Muscle layer of duodenum (tissue), 2 donors: ENCODE results near the gene KPRP.

ENCODE experiments used
- H3K27ac ChIP-seq: one replicate; pipeline ENCODE4 v1.7.0; 2013; ENCODE audit warnings: mild to moderate bottlenecking, low read length
- H3K27me3 ChIP-seq: one replicate; pipeline ENCODE4 v1.7.0; 2013; ENCODE audit warnings: low read depth, mild to moderate bottlenecking, control low read depth, low read length
- H3K36me3 ChIP-seq, 2 donors: one replicate each; pipeline ENCODE4 v1.7.0; 2013; ENCODE audit warnings: low read length in 2 of 2, control low read depth in 1 of 2, mild to moderate bottlenecking in 1 of 2; ENCODE audit not compliant: insufficient read depth in 2 of 2, control insufficient read depth in 1 of 2
- H3K4me1 ChIP-seq, 2 donors: one replicate each; pipeline ENCODE4 v1.7.0; 2013; ENCODE audit warnings: low read length in 2 of 2, mild to moderate bottlenecking in 2 of 2, control low read depth in 1 of 2, moderate library complexity in 1 of 2; ENCODE audit not compliant: insufficient read depth in 2 of 2, control insufficient read depth in 1 of 2
- H3K4me3 ChIP-seq, 2 donors: one replicate each; pipeline ENCODE4 v1.7.0; 2013; ENCODE audit warnings: low read length in 2 of 2, low read depth in 1 of 2, mild to moderate bottlenecking in 1 of 2
- H3K9me3 ChIP-seq, 2 donors: one replicate each; pipeline ENCODE4 v1.7.0; 2013; ENCODE audit warnings: low read length in 2 of 2, control low read depth in 1 of 2, mild to moderate bottlenecking in 1 of 2; ENCODE audit not compliant: control insufficient read depth in 1 of 2
- donor health status: healthy.

The KPRP gene, protein sequence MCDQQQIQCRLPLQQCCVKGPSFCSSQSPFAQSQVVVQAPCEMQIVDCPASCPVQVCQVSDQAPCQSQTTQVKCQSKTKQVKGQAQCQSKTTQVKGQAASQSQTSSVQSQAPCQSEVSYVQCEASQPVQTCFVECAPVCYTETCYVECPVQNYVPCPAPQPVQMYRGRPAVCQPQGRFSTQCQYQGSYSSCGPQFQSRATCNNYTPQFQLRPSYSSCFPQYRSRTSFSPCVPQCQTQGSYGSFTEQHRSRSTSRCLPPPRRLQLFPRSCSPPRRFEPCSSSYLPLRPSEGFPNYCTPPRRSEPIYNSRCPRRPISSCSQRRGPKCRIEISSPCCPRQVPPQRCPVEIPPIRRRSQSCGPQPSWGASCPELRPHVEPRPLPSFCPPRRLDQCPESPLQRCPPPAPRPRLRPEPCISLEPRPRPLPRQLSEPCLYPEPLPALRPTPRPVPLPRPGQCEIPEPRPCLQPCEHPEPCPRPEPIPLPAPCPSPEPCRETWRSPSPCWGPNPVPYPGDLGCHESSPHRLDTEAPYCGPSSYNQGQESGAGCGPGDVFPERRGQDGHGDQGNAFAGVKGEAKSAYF

DNA sequence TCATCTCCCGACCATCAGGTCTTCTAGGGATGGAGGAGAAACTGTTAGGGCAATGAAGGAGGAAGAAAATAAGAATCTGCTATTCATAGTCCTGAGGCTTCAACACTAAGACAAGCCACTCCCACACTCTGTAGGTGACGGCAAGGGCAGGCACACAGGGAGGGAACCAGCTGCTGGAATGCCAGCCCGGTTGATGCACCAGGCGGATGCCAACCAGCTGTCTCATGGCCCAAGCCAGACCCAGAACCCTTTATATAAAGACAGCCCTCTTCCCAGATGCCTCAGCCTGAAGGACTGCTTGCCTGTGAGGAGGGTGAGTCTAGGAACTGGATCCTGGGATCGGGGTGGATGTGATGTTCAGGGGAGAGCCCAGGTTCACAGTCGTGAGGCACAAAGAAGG lies at the start of gene KPRP:
Gene KPRP (plus strand): TSS at position 279 of the 400 bp plus-strand sequence. CDS start 1,564 bp downstream, outside the sequence.
- no peaks in the 10 kb centered on the region for H3K36me3 ChIP-seq
- no peak within 1 kb of the TSS for H3K4me3 ChIP-seq
- no peak within 1 kb of the TSS for H3K27ac ChIP-seq
- no peaks in the 10 kb centered on the region for H3K9me3 ChIP-seq
- no peaks in the 10 kb centered on the region for H3K4me1 ChIP-seq
- H3K27me3 ChIP-seq, result no peaks in the 10 kb centered on the region

DNA sequence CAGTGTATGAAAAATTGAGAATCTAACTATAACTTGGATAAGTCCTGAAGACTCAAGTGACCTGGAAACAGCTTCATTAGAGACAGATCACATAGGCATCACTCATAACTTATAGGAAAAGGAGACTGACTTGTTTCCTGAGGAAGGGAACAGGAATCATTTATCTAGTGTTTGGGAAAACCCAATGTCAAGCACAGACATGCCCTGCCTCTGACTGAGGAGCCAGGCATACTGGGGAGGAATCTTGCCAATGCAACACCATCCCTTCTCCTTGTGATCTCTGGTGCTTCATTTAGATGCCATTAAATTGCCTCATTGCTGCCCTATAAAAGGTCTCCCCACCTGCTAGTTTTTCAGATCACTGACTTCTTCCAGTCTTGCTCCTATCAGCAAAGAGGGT lies 39.6 kb upstream of the KPRP start:
- no peaks in the 10 kb centered on the region for H3K27me3 ChIP-seq
- peaks cover 0 to 7% of the 10 kb centered on the region in 2 donors for H3K9me3 ChIP-seq
- H3K27ac ChIP-seq, result no peak overlapping the region
- no peaks in the 10 kb centered on the region for H3K4me1 ChIP-seq
- H3K4me3 ChIP-seq, result no peak overlapping the region
- no peaks in the 10 kb centered on the region for H3K36me3 ChIP-seq

DNA sequence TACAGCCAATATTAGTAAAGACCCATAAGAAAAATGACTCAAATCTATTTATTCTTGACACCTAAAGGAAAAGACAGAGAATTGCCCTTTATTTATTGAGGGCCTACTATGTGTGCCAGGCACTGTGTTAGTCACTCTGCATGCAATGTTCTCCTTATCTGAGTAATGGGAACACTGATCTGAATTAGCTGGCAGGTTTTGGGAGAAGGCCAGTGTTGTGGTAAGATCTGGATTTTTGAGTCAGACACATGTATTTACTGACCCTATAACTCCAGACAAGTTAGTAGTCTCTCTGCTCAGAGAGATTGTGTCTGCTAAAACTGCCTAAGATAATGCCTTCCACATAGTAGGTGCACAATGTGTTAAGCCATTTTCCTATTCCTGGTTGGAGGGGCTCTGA lies 32.6 kb upstream of the KPRP start:
- no peak overlapping the region for H3K27ac ChIP-seq

DNA sequence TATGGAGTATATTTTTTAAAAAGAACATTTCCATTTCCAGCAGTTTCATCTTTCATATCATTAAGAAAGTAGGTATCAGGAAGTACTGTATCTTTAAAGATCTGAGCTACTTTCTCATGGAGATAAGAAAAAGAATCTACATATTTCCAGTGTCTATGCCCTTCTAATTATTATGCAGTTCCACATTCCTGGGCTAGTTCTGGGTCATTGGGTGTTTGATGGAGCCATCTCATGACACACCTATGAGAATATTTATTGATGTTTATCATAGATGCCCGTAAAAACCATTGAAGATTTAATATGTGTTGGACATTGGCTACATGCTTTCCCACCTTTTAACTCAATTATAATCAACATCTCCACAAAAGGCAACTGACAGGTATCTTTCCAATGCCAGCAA lies 28.8 kb upstream of the KPRP start:
- Histone ChIP-seq H3K9me3 (no peaks in the 10 kb centered on the region), H3K27ac (no peak overlapping the region), H3K27me3 (no peaks in the 10 kb centered on the region), H3K4me1 (no peaks in the 10 kb centered on the region), H3K36me3 (no peaks in the 10 kb centered on the region), H3K4me3 (no peak overlapping the region)

More for the DNA sequence above, 32.6 kb upstream of the KPRP start:
- no peaks in the 10 kb centered on the region for H3K27me3 ChIP-seq
- H3K4me3 ChIP-seq, result no peak overlapping the region
- no peaks in the 10 kb centered on the region for H3K36me3 ChIP-seq
- H3K9me3 ChIP-seq, result no peaks in the 10 kb centered on the region
- no peaks in the 10 kb centered on the region for H3K4me1 ChIP-seq

DNA sequence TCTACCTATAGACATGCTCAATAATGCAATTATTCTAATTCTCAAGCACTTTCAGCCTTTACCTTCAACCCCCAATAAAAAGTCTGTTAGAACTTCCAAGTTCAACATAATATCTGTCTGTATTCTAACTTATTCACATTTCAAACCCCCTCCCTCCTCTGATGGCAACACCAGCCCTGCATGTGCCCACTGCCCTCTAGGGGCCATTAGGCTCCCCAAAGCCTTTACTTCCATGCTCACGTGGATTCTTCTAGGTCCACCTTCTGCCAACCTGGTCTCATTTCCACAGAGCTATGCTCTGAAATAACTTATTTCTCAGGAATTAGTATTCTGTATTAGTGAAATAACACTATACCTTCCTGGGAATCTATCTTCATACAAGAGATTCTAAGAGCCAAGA lies 22.2 kb upstream of the KPRP start:
- H3K4me3 ChIP-seq, result no peak overlapping the region
- H3K36me3 ChIP-seq, result no peaks in the 10 kb centered on the region
- H3K27ac ChIP-seq, result no peak overlapping the region
- H3K4me1 ChIP-seq, result no peaks in the 10 kb centered on the region
- H3K9me3 ChIP-seq, result no peaks in the 10 kb centered on the region
- H3K27me3 ChIP-seq, result no peaks in the 10 kb centered on the region

DNA sequence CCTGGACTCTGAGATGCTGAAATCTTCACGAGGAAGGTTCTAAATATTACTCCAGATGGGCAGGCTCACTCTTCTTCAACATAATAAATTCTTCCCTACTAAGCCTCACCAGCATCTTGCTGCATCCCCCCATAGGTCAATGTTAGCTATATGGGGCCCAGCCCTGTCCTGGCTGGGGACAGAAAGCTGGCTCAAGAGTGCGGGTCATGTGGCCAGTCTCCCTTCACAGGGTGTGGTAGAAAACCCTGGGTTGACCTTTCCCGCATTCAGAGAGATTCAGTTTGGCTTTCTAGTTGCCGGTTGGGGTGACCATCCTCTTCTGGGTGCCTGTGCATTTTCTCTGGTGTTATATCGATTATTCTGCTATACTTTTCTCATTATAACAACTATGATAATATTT lies 19.8 kb upstream of the KPRP start:
- H3K27ac ChIP-seq, result no peak overlapping the region
- no peaks in the 10 kb centered on the region for H3K36me3 ChIP-seq
- no peaks in the 10 kb centered on the region for H3K4me1 ChIP-seq
- H3K9me3 ChIP-seq, result no peaks in the 10 kb centered on the region
- H3K4me3 ChIP-seq, result no peak overlapping the region
- no peaks in the 10 kb centered on the region for H3K27me3 ChIP-seq

DNA sequence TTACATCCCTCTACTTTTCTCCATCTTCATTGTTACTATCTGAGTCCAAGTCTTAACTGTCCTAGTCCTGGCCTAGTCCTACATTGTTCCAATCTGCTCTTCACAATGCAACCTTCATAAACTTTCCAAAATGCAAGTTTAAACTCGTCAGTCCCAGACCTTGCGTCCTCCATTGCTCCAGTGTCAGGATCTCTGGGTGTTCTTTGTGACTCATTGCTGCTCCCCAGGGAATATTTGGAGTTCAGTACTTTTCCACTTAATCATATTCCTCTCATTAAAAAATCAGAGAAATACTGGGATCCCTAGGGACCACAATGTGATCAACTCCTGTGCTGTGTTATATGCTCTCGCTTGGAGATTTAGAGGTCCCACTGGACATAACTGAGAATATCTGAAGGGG lies 18.0 kb upstream of the KPRP start:
- no peak overlapping the region for H3K27ac ChIP-seq
- no peaks in the 10 kb centered on the region for H3K4me1 ChIP-seq
- H3K27me3 ChIP-seq, result no peaks in the 10 kb centered on the region
- no peaks in the 10 kb centered on the region for H3K9me3 ChIP-seq
- H3K36me3 ChIP-seq, result no peaks in the 10 kb centered on the region
- H3K4me3 ChIP-seq, result no peak overlapping the region

DNA sequence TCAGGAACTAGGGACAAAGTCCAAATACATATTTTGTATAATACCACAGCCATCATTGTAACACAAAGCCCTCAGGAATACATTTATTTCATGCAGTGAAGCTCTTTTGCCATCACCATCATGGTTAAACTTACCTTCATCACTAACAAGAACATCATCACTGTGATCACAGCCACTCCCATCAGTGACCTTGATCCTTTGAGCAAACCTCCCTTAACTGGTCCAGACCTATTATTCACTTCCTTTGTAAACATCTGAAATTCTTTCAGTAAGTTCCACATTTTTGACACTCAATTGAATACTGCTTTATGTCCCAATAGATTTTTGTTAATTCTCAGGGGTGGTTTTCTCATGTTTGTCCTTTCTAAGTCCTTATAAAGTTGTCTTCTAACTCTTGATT lies 16.2 kb upstream of the KPRP start:
- Histone ChIP-seq H3K4me3 (no peak overlapping the region), H3K27me3 (no peaks in the 10 kb centered on the region), H3K4me1 (no peaks in the 10 kb centered on the region), H3K36me3 (no peaks in the 10 kb centered on the region), H3K9me3 (no peaks in the 10 kb centered on the region), H3K27ac (no peak overlapping the region)

DNA sequence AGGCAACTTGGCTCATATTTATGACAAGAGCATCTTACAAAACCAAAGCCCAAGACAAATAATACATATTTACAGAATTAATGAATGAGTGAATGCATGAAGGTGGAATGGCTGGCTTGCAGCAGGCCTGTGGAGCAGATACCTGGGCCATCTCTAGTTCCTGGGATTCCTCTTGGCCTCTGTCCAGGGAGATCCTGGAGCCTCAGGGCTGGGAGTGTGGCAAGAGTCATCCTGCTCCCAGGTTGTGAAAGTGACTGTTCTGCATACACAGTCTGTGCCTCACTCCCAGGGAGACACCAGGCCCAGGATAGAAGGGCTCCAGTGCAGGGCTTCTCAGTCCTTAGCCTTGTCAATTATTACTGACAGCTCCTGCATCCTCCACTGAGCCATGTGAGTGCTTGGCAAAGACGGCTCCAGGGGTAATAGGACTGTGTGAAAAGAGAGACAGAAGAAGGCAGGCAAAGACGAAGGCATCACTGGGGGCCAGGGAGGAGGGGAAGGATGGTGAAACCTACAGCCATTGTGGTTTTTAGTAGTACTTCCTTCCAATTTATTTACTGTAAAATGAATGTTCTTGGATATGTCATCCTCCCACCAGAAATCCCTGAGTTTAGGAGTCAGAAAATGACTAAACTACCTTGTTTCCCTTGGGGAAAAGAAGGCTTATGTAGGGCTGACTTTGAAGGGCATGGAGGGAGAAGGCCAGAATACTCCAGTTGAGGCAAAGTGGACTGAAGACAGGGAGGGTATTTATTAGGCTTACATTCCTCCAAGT lies 14.3 kb upstream of the KPRP start:
- Histone ChIP-seq H3K36me3 (no peaks in the 10 kb centered on the region), H3K27ac (no peak overlapping the region), H3K4me1 (no peaks in the 10 kb centered on the region), H3K4me3 (no peak overlapping the region), H3K9me3 (no peaks in the 10 kb centered on the region), H3K27me3 (no peaks in the 10 kb centered on the region)

DNA sequence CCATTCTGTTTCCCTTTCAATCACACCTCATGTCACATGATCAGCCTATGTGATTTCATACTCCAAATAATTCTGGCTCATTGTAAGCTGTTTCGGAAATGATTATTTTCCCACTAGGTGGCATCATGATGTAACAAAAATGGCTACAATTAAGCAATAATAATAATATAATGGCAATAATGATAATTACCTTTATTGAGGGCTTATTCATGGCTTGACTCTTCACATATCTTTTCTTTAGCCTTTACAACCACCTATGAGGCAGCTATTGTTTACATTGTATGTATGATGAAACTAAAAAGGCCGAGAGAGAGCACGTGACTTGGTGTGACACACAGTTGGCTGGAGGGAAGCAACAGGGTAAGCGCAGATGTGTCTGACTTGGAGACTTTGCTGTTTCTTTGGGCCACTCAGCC lies 12.5 kb upstream of the KPRP start:
- Histone ChIP-seq H3K27ac (no peak overlapping the region), H3K4me3 (no peak overlapping the region), H3K36me3 (no peaks in the 10 kb centered on the region), H3K27me3 (no peaks in the 10 kb centered on the region), H3K9me3 (no peaks in the 10 kb centered on the region), H3K4me1 (no peaks in the 10 kb centered on the region)

DNA sequence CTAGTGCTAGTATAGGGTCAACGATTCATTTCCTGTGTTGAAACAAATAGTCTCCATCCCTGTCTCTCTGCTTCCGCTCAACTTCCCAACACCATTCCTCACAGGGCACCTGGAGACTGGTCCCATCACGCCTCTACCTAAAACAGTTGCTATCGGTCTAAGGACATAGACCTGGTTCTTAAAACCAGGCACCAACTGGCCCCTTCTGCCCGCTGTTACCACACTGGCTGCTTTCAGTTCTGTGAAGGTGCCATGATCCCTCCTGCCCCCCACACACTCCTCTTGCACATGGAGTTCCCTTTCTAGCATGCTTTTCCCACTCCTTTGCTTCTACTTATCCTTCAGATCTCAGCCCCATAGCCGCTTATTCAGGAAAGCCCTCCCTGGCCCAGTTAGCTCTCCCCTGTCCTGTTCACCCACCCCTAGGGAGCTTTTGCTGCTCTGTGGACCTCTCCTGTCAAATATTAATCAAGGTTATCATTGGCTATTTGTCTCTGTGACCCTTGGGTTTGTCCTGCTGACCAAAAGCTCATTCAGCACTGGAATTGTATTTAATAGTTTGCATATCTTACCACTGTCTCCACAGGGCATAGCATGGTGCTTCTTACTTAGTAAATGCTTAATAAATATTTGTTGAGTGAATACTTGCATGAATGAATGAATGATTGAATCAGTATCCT lies 11.9 kb upstream of the KPRP start:
- Histone ChIP-seq H3K27me3 (no peaks in the 10 kb centered on the region), H3K9me3 (no peaks in the 10 kb centered on the region), H3K36me3 (no peaks in the 10 kb centered on the region), H3K4me3 (no peak overlapping the region), H3K27ac (no peak overlapping the region), H3K4me1 (no peaks in the 10 kb centered on the region)
